Measurements from ENCODE around the gene OR2D3.
"Not testable (repeated sequence)": the region's sequence is repeated elsewhere in the genome, so short reads cannot be mapped to it uniquely, and the experiment has no call there.

Gene OR2D3

GRCh38 chr11:6876325-6876724 lies 44.5 kb upstream of the OR2D3 start, which contains the start of gene OR10A4:
OR10A4 (plus strand) TSS chr11:6876625; CDS start chr11:6876648, 23 bp downstream.
- no peak within 1 kb of the TSS for H3K4me2 ChIP-seq (ENCODE audit: low read length)
- TF ChIP-seq EZH2phosphoT487 (IDR thresholded peaks at IDR 0.05; ENCODE audit: borderline replicate concordance, low read length) (no peak), CTCF (IDR thresholded peaks at IDR 0.05; ENCODE audit: low read depth, low read length, poor library complexity, severe bottlenecking) (no peak)
- no peak within 1 kb of the TSS for H3K4me3 ChIP-seq (ENCODE audit: low read length)
- H3K9me2 ChIP-seq (replicated peaks; ENCODE audit: control insufficient read depth, low read length), result no peaks in the 10 kb centered on the region; the same call in 1 of the 2 replicates
- 0 out of 2 replicates have a peak, but pooled peaks cover 3% of the 10 kb centered on the region for H3K9me3 ChIP-seq (ENCODE audit: control insufficient read depth, insufficient read depth, low read length)
- no peak within 1 kb of the TSS for H3K27ac ChIP-seq (ENCODE audit: low read depth, low read length)
- H4K20me1 ChIP-seq (ENCODE audit: control insufficient read depth, insufficient read depth, low read depth, low read length), result no peaks in the 10 kb centered on the region
- no peaks in the 10 kb centered on the region for H3K36me3 ChIP-seq (ENCODE audit: control insufficient read depth, low read length)
- H3K79me2 ChIP-seq (ENCODE audit: control insufficient read depth, low read length), result no peaks in the 10 kb centered on the region
- no peaks in the 10 kb centered on the region for H3K4me1 ChIP-seq (ENCODE audit: control insufficient read depth, low read length)
- H3K27me3 ChIP-seq (ENCODE audit: control insufficient read depth, low read length), result no peaks in the 10 kb centered on the region
- no peaks in the 10 kb centered on the region for H3F3A ChIP-seq (ENCODE audit: control insufficient read depth, insufficient read depth)

- Histone ChIP-seq H3F3A (ENCODE audit: control insufficient read depth, insufficient read depth) (no peaks in the 10 kb centered on the region), H3K4me2 (ENCODE audit: low read length) (no peak overlapping the region), H3K9me2 (replicated peaks; ENCODE audit: control insufficient read depth, low read length) (no peaks in the 10 kb centered on the region; the same call in 1 of the 2 replicates), H3K4me1 (ENCODE audit: control insufficient read depth, low read length) (no peaks in the 10 kb centered on the region), H3K79me2 (ENCODE audit: control insufficient read depth, low read length) (no peaks in the 10 kb centered on the region), H3K4me3 (ENCODE audit: low read length) (no peak overlapping the region), H4K20me1 (ENCODE audit: control insufficient read depth, insufficient read depth, low read depth, low read length) (no peaks in the 10 kb centered on the region), H3K27me3 (ENCODE audit: control insufficient read depth, low read length) (no peaks in the 10 kb centered on the region), H3K27ac (ENCODE audit: low read depth, low read length) (no peak overlapping the region), H3K36me3 (ENCODE audit: control insufficient read depth, low read length) (no peaks in the 10 kb centered on the region), H3K9me3 (ENCODE audit: control insufficient read depth, insufficient read depth, low read length) (0 out of 2 replicates have a peak, but pooled peaks cover 3% of the 10 kb centered on the region)
- TF ChIP-seq CTCF (IDR thresholded peaks at IDR 0.05; ENCODE audit: low read depth, low read length, poor library complexity, severe bottlenecking) (no peak), EZH2phosphoT487 (IDR thresholded peaks at IDR 0.05; ENCODE audit: borderline replicate concordance, low read length) (no peak)
Measured at GRCh38 chr11:6876914-6877313, 43.9 kb upstream of the OR2D3 start.

- Histone ChIP-seq H3K9me3 (ENCODE audit: control insufficient read depth, insufficient read depth, low read length) (no peaks in the 10 kb centered on the region), H3K4me1 (ENCODE audit: control insufficient read depth, low read length) (no peaks in the 10 kb centered on the region), H3F3A (ENCODE audit: control insufficient read depth, insufficient read depth) (no peaks in the 10 kb centered on the region), H3K9me2 (replicated peaks; ENCODE audit: control insufficient read depth, low read length) (no peaks in the 10 kb centered on the region), H3K27ac (ENCODE audit: low read depth, low read length) (no peak overlapping the region), H3K36me3 (ENCODE audit: control insufficient read depth, low read length) (no peaks in the 10 kb centered on the region), H3K79me2 (ENCODE audit: control insufficient read depth, low read length) (no peaks in the 10 kb centered on the region), H3K4me2 (ENCODE audit: low read length) (no peak overlapping the region), H4K20me1 (ENCODE audit: control insufficient read depth, insufficient read depth, low read depth, low read length) (no peaks in the 10 kb centered on the region), H3K4me3 (ENCODE audit: low read length) (no peak overlapping the region), H3K27me3 (ENCODE audit: control insufficient read depth, low read length) (peaks cover 16% of the 10 kb centered on the region)
- no peak for TF ChIP-seq EZH2phosphoT487 (IDR thresholded peaks at IDR 0.05; ENCODE audit: borderline replicate concordance, low read length)
- TF ChIP-seq CTCF (IDR thresholded peaks at IDR 0.05; ENCODE audit: low read depth, low read length, poor library complexity, severe bottlenecking), result no peak
Measured at GRCh38 chr11:6882751-6883150, 38.1 kb upstream of the OR2D3 start.

GRCh38 chr11:6887711-6888110 lies 33.1 kb upstream of the OR2D3 start:
- not testable (repeated sequence) for H3K9me2 ChIP-seq (replicated peaks; ENCODE audit: control insufficient read depth, low read length); H4K20me1 ChIP-seq (ENCODE audit: control insufficient read depth, insufficient read depth, low read depth, low read length); H3K79me2 ChIP-seq (ENCODE audit: control insufficient read depth, low read length); H3K9me3 ChIP-seq (ENCODE audit: control insufficient read depth, insufficient read depth, low read length); H3K36me3 ChIP-seq (ENCODE audit: control insufficient read depth, low read length); H3K4me1 ChIP-seq (ENCODE audit: control insufficient read depth, low read length); H3K4me2 ChIP-seq (ENCODE audit: low read length); H3F3A ChIP-seq (ENCODE audit: control insufficient read depth, insufficient read depth); H3K4me3 ChIP-seq (ENCODE audit: low read length); H3K27ac ChIP-seq (ENCODE audit: low read depth, low read length)
- peaks cover 16% of the 10 kb centered on the region for H3K27me3 ChIP-seq (ENCODE audit: control insufficient read depth, low read length)
